MCF 10A (cell line): ENCODE data around the gene DKKL1. TPM values are rescaled to one million over a fixed set of nuclear protein-coding genes. Genes with fewer than 3 reads are reported as not detected.

Experiments used
- BruUV-seq: library from RNA; stranded (reverse); fragments of 400-500 nt; replicated peaks from 2 replicates; lab custom pipeline; 2021; lab: Mats Ljungman, UMichigan
- CTCF ChIA-PET: fragments of 300-600 bp; sonication (Branson Sonifier 250); formaldehyde crosslinking; extraction: SDS; loops from one replicate; lab custom pipeline; 2021; ENCODE audit warnings: antibody characterized with exemption, inconsistent platforms; lab: Yijun Ruan, JAX
- POLR2A ChIA-PET: fragments of 300-600, 350-650 bp; sonication (Branson Sonifier 250); formaldehyde crosslinking; extraction: SDS; loops from one replicate; lab custom pipeline; 2020; ENCODE audit warnings: antibody characterized with exemption, inconsistent platforms; lab: Yijun Ruan, JAX
- DNase-seq: peaks from one replicate; pipeline ENCODE4 v3.0.0-alpha.2; 2018; ENCODE audit not compliant: unreplicated experiment
- H3K27ac Mint-ChIP-seq: one replicate; pipeline ENCODE4 v1.8.0; 2022; ENCODE audit warnings: mild to moderate bottlenecking, low read depth, mixed read lengths; ENCODE audit not compliant: unreplicated experiment
- H3K27me3 Mint-ChIP-seq: one replicate; pipeline ENCODE4 v1.8.0; 2022; ENCODE audit warnings: mixed read lengths; ENCODE audit not compliant: insufficient read depth, unreplicated experiment
- H3K36me3 Mint-ChIP-seq: one replicate; pipeline ENCODE4 v1.8.0; 2022; ENCODE audit warnings: mild to moderate bottlenecking, moderate library complexity, mixed read lengths; ENCODE audit not compliant: insufficient read depth, unreplicated experiment
- H3K4me1 Mint-ChIP-seq: one replicate; pipeline ENCODE4 v1.8.0; 2022; ENCODE audit warnings: mixed read lengths; ENCODE audit not compliant: insufficient read depth, unreplicated experiment
- H3K4me3 Mint-ChIP-seq: one replicate; pipeline ENCODE4 v1.8.0; 2022; ENCODE audit warnings: mild to moderate bottlenecking, moderate library complexity, mixed read lengths; ENCODE audit not compliant: unreplicated experiment
- H3K9me3 Mint-ChIP-seq: one replicate; pipeline ENCODE4 v1.8.0; 2022; ENCODE audit warnings: mixed read lengths; ENCODE audit not compliant: unreplicated experiment
- intact Hi-C: fragments of 100-400 bp; cut with micrococcal nuclease; formaldehyde crosslinking; loops from 2 replicates; pipeline ENCODE4 v1.14.1; 2022
- total RNA-seq: library from RNA; stranded (reverse); gene quantifications from 2 replicates; pipeline ENCODE4 v1.2.3, GENCODE V29; 2022
- TF ChIP-seq, protein P1 (sequence below): fragments of 200-600 bp; IDR thresholded peaks from one replicate; pipeline ENCODE4 v1.8.0; 2022; ENCODE audit warnings: antibody characterized with exemption, mild to moderate bottlenecking; ENCODE audit not compliant: unreplicated experiment

Gene DKKL1
- total RNA-seq, 1 experiment from 2014 or later = not detected

GRCh38 chr19:49338691-49339300 is 24.9 kb upstream of the DKKL1 start:
- no TSS peak for BruUV-seq
- Mint-ChIP-seq H3K27me3 (no peaks in the 10 kb centered on the region), H3K36me3 (no peaks in the 10 kb centered on the region), H3K4me3 (peak overlapping the region; percentile 43), H3K9me3 (no peaks in the 10 kb centered on the region), H3K27ac (no peak overlapping the region), H3K4me1 (peaks cover 6% of the 10 kb centered on the region)
- TF ChIP-seq, protein P1, sequence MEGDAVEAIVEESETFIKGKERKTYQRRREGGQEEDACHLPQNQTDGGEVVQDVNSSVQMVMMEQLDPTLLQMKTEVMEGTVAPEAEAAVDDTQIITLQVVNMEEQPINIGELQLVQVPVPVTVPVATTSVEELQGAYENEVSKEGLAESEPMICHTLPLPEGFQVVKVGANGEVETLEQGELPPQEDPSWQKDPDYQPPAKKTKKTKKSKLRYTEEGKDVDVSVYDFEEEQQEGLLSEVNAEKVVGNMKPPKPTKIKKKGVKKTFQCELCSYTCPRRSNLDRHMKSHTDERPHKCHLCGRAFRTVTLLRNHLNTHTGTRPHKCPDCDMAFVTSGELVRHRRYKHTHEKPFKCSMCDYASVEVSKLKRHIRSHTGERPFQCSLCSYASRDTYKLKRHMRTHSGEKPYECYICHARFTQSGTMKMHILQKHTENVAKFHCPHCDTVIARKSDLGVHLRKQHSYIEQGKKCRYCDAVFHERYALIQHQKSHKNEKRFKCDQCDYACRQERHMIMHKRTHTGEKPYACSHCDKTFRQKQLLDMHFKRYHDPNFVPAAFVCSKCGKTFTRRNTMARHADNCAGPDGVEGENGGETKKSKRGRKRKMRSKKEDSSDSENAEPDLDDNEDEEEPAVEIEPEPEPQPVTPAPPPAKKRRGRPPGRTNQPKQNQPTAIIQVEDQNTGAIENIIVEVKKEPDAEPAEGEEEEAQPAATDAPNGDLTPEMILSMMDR = no peak
- ChIA-PET CTCF (no interaction called here), POLR2A (interaction anchor here (0.6 kb wide), 1 partner anchor 180 kb away, joined by 3 read pairs; no protein-coding TSS in a partner anchor)
- intact Hi-C loops = no loop called here
- peak; percentile 52 for DNase-seq

DNA sequence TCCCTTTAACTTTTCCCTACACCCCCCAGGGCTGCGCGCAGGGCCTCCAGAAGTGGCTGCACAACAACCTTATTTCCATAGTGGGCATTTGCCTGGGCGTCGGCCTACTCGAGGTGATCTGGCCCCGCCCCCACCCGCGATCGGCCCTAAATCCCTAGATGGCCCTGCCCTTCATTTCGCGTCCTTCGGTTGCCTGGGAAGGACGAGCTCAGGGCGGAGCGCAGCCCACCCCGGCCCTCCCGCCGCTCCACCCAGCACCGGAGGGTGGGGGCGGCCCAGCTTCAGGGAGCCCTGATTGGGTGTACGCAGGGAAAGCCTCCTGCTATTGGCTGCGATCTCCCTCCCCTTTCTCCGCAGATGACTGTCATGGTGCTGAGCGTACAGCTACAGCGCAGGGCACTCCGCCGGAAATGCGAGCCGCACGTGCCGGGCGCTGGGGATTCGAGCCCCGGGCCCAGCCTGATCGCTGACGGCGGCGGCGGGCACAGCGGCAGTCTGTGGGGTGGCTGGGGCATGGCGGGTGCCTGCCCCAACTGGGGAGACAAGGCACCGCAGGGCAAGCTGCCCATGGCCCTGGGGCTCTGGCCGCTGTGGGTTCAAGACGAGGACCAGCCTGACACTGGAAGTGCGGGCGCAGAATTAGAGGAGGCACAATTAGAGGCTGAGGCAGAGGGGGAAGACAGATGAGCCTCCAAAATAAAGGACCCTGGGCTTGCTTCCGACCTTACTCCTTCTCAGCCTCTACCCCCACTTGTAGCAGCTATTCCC is 24.2 kb upstream of the DKKL1 start:
- Mint-ChIP-seq H3K27ac (no peak overlapping the region), H3K36me3 (no peaks in the 10 kb centered on the region), H3K4me3 (no peak overlapping the region), H3K4me1 (peaks cover 6% of the 10 kb centered on the region), H3K27me3 (no peaks in the 10 kb centered on the region), H3K9me3 (no peaks in the 10 kb centered on the region)
- DNase-seq = no peak
- intact Hi-C loops = no loop called here
- ChIA-PET POLR2A (no interaction called here), CTCF (interaction anchor here (0.8 kb wide), 1 partner anchor 113 kb away, joined by 4 read pairs; no protein-coding TSS in a partner anchor)
- no TSS peak for BruUV-seq
- TF ChIP-seq, protein P1 = no peak

- no peaks in the 10 kb centered on the region for H3K27me3 Mint-ChIP-seq
- no TSS peak for BruUV-seq
- TF ChIP-seq, protein P1 = no peak
- intact Hi-C loops = no loop called here
- H3K4me1 Mint-ChIP-seq = peaks cover 6% of the 10 kb centered on the region
- H3K9me3 Mint-ChIP-seq = no peaks in the 10 kb centered on the region
- no peaks in the 10 kb centered on the region for H3K36me3 Mint-ChIP-seq
- ChIA-PET POLR2A (interaction anchor here (0.6 kb wide), 1 partner anchor 15 kb away, joined by 3 read pairs; no protein-coding TSS in a partner anchor), CTCF (interaction anchor here (0.6 to 0.8 kb wide), 2 partner anchors 18 to 114 kb away, joined by 3 to 4 read pairs; no protein-coding TSS in a partner anchor)
- no peak overlapping the region for H3K4me3 Mint-ChIP-seq
- H3K27ac Mint-ChIP-seq = no peak overlapping the region
- DNase-seq = no peak
These were observed 23.4 kb upstream of the DKKL1 start for GRCh38 chr19:49340069-49340864.
